WTC11 (cell line): ENCODE measurements around the gene NRXN2. TPM values are rescaled to one million over a fixed set of nuclear protein-coding genes. Genes with fewer than 3 reads are reported as not detected.

ENCODE experiments used
- ATAC-seq: fragments of 200-7000 bp; cut with Tn5 transposase; 2 replicates; pipeline ENCODE4 v1.10.0; 2021; ENCODE audit warnings: mild to moderate bottlenecking, moderate library complexity
- CTCF ChIA-PET: fragments of 300-600 bp; sonication (Branson Sonifier 250); formaldehyde crosslinking; loops from one replicate; lab custom pipeline; 2021; ENCODE audit warnings: antibody characterized with exemption; lab: Charles Lee
- POLR2A ChIA-PET: fragments of 350-600 bp; sonication (Branson Sonifier 250); formaldehyde crosslinking; loops from one replicate; lab custom pipeline; 2021; ENCODE audit warnings: antibody characterized with exemption; lab: Charles Lee
- DNase-seq: peaks from one replicate; pipeline ENCODE4 v3.0.0; 2021; ENCODE audit warnings: low spot score
- H3K27ac Mint-ChIP-seq: 2 replicates; pipeline ENCODE4 v1.8.0; 2021; ENCODE audit warnings: mixed read lengths
- H3K27me3 Mint-ChIP-seq: 2 replicates; pipeline ENCODE4 v1.8.0; 2021; ENCODE audit warnings: low read depth, mild to moderate bottlenecking, moderate library complexity, mixed read lengths
- H3K36me3 Mint-ChIP-seq: 2 replicates; pipeline ENCODE4 v1.8.0; 2021; ENCODE audit warnings: mixed read lengths
- H3K4me1 Mint-ChIP-seq: 2 replicates; pipeline ENCODE4 v1.8.0; 2022; ENCODE audit warnings: mixed read lengths
- H3K4me3 Mint-ChIP-seq: 2 replicates; pipeline ENCODE4 v1.8.0; 2021; ENCODE audit warnings: mild to moderate bottlenecking, moderate library complexity, mixed read lengths
- H3K9me3 Mint-ChIP-seq: 2 replicates; pipeline ENCODE4 v1.8.0; 2021; ENCODE audit warnings: mixed read lengths
- CREM ChIP-seq: sonication (generic); formaldehyde crosslinking; IDR thresholded peaks from 2 replicates; pipeline ENCODE4 v1.8.1; 2022; ENCODE audit warnings: mild to moderate bottlenecking, missing genetic modification reagents, moderate library complexity
- ESRRA ChIP-seq: sonication (generic); formaldehyde crosslinking; IDR thresholded peaks from 2 replicates; pipeline ENCODE4 v1.8.1; 2022; ENCODE audit warnings: mild to moderate bottlenecking, missing genetic modification reagents, borderline replicate concordance
- FOXJ3 ChIP-seq: sonication (generic); formaldehyde crosslinking; IDR thresholded peaks from 2 replicates; pipeline ENCODE4 v1.9.0; 2021; ENCODE audit warnings: missing genetic modification reagents, mild to moderate bottlenecking, borderline replicate concordance
- IRF2 ChIP-seq: sonication (generic); formaldehyde crosslinking; IDR thresholded peaks from 2 replicates; pipeline ENCODE4 v1.8.0; 2022; ENCODE audit warnings: low read depth, missing genetic modification reagents, borderline replicate concordance
- MXD4 ChIP-seq: fragments of 250-450 bp; sonication (Bioruptor Pico); IDR thresholded peaks from 2 replicates; pipeline ENCODE4 v1.8.0; 2021; ENCODE audit warnings: mild to moderate bottlenecking, moderate library complexity, borderline replicate concordance
- MYBL2 ChIP-seq: sonication (generic); formaldehyde crosslinking; IDR thresholded peaks from 2 replicates; pipeline ENCODE4 v1.8.1; 2023; ENCODE audit warnings: mild to moderate bottlenecking, moderate library complexity, missing genetic modification reagents
- NR2C2 ChIP-seq: sonication (generic); formaldehyde crosslinking; IDR thresholded peaks from 2 replicates; pipeline ENCODE4 v1.8.0; 2022; ENCODE audit warnings: mild to moderate bottlenecking, missing genetic modification reagents
- SOX15 ChIP-seq: fragments of 250-450 bp; sonication (Bioruptor Pico); IDR thresholded peaks from 2 replicates; pipeline ENCODE4 v1.9.0; 2021; ENCODE audit warnings: mild to moderate bottlenecking
- TEAD4 ChIP-seq: sonication (generic); formaldehyde crosslinking; IDR thresholded peaks from 2 replicates; pipeline ENCODE4 v1.8.0; 2022; ENCODE audit warnings: mild to moderate bottlenecking, missing genetic modification reagents
- ZBTB21 ChIP-seq: sonication (generic); formaldehyde crosslinking; IDR thresholded peaks from 2 replicates; pipeline ENCODE4 v1.8.1; 2023; ENCODE audit warnings: mild to moderate bottlenecking, missing genetic modification reagents, borderline replicate concordance
- ZNF317 ChIP-seq: sonication (generic); formaldehyde crosslinking; IDR thresholded peaks from 2 replicates; pipeline ENCODE4 v1.8.1; 2023; ENCODE audit warnings: low read depth, mild to moderate bottlenecking, moderate library complexity, missing genetic modification reagents, borderline replicate concordance
- total RNA-seq: library from RNA; stranded (reverse); gene quantifications from 3 replicates; pipeline ENCODE4 v1.2.3, GENCODE V29; 2021
- TF ChIP-seq, protein P1 (sequence below): fragments of 250-450 bp; sonication (Bioruptor Pico); IDR thresholded peaks from 2 replicates; pipeline ENCODE4 v1.9.0; 2021; ENCODE audit warnings: moderate library complexity, mild to moderate bottlenecking, inconsistent platforms, borderline replicate concordance
- TF ChIP-seq, protein P2 (sequence below): sonication (generic); formaldehyde crosslinking; IDR thresholded peaks from 2 replicates; pipeline ENCODE4 v1.8.1; 2023; ENCODE audit warnings: mild to moderate bottlenecking, missing genetic modification reagents
- TF ChIP-seq, protein P3 (sequence below): fragments of 200-600 bp; IDR thresholded peaks from 2 replicates; pipeline ENCODE4 v1.8.0; 2022; ENCODE audit warnings: antibody characterized with exemption
- TF ChIP-seq, protein P4 (sequence below): sonication (generic); formaldehyde crosslinking; IDR thresholded peaks from 2 replicates; pipeline ENCODE4 v1.8.0; 2023; ENCODE audit warnings: mild to moderate bottlenecking, missing genetic modification reagents
- TF ChIP-seq, protein P5 (sequence below): sonication (generic); formaldehyde crosslinking; IDR thresholded peaks from 2 replicates; pipeline ENCODE4 v1.8.1; 2023; ENCODE audit warnings: mild to moderate bottlenecking, missing genetic modification reagents
- TF ChIP-seq, protein P6 (sequence below): sonication (generic); formaldehyde crosslinking; IDR thresholded peaks from 2 replicates; pipeline ENCODE4 v1.8.1; 2022; ENCODE audit warnings: mild to moderate bottlenecking, missing genetic modification reagents, moderate library complexity, borderline replicate concordance
- TF ChIP-seq, protein P7 (sequence below): sonication (generic); formaldehyde crosslinking; conservative IDR thresholded peaks from 2 replicates; pipeline ENCODE4 v1.8.1; 2023; ENCODE audit warnings: mild to moderate bottlenecking, low read depth, missing genetic modification reagents, moderate library complexity

Gene NRXN2
- total RNA-seq, 1 experiment from 2014 or later, result 8.6 TPM

DNA sequence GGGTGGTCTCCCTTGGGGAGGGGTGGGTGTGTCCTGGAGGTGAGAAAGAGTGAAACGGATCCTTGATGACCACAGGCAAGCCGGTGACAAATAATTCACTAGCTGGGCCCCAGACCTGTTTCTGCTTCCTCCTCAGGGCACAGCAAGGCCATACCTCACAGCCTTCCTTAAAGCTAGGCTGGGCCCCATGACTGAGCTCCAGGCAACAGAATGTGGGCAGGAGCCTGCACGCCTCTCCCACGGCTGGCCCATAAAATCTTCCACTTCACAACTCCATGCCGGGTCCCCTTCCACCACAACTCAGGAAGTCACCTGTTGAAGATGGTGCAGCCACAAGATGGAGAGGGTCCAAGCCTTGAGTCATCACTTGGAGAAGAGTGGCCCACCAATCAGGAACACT is 108.1 kb downstream of the NRXN2 start:
- Mint-ChIP-seq H3K27ac (no peak overlapping the region), H3K4me1 (peaks cover 1% of the 10 kb centered on the region), H3K27me3 (no peaks in the 10 kb centered on the region; the same call in 1 of the 2 replicates), H3K9me3 (no peaks in the 10 kb centered on the region), H3K4me3 (no peak overlapping the region), H3K36me3 (no peaks in the 10 kb centered on the region)
- ATAC-seq (no peak), DNase-seq (no peak)
- ChIA-PET CTCF (interaction anchor here (1.0 to 1.1 kb wide), 2 partner anchors 35 to 38 kb away, joined by 3 to 4 read pairs; no protein-coding TSS in a partner anchor), POLR2A (no interaction called here)
- no peak for TF ChIP-seq MYBL2 (CRISPR knock-in tag)
- TF ChIP-seq, protein P1, sequence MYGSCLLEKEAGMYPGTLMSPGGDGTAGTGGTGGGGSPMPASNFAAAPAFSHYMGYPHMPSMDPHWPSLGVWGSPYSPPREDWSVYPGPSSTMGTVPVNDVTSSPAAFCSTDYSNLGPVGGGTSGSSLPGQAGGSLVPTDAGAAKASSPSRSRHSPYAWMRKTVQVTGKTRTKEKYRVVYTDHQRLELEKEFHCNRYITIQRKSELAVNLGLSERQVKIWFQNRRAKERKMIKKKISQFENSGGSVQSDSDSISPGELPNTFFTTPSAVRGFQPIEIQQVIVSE (CRISPR knock-in tag), result no peak
- TF ChIP-seq, protein P2, sequence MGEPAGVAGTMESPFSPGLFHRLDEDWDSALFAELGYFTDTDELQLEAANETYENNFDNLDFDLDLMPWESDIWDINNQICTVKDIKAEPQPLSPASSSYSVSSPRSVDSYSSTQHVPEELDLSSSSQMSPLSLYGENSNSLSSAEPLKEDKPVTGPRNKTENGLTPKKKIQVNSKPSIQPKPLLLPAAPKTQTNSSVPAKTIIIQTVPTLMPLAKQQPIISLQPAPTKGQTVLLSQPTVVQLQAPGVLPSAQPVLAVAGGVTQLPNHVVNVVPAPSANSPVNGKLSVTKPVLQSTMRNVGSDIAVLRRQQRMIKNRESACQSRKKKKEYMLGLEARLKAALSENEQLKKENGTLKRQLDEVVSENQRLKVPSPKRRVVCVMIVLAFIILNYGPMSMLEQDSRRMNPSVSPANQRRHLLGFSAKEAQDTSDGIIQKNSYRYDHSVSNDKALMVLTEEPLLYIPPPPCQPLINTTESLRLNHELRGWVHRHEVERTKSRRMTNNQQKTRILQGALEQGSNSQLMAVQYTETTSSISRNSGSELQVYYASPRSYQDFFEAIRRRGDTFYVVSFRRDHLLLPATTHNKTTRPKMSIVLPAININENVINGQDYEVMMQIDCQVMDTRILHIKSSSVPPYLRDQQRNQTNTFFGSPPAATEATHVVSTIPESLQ (CRISPR knock-in tag), result no peak
- TF ChIP-seq MXD4 (CRISPR knock-in tag), result no peak
- TF ChIP-seq, protein P3, sequence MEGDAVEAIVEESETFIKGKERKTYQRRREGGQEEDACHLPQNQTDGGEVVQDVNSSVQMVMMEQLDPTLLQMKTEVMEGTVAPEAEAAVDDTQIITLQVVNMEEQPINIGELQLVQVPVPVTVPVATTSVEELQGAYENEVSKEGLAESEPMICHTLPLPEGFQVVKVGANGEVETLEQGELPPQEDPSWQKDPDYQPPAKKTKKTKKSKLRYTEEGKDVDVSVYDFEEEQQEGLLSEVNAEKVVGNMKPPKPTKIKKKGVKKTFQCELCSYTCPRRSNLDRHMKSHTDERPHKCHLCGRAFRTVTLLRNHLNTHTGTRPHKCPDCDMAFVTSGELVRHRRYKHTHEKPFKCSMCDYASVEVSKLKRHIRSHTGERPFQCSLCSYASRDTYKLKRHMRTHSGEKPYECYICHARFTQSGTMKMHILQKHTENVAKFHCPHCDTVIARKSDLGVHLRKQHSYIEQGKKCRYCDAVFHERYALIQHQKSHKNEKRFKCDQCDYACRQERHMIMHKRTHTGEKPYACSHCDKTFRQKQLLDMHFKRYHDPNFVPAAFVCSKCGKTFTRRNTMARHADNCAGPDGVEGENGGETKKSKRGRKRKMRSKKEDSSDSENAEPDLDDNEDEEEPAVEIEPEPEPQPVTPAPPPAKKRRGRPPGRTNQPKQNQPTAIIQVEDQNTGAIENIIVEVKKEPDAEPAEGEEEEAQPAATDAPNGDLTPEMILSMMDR, result no peak
- no peak for TF ChIP-seq TEAD4
- no peak for TF ChIP-seq ZBTB21 (CRISPR knock-in tag)
- TF ChIP-seq ZNF317 (CRISPR knock-in tag), result no peak
- TF ChIP-seq, protein P4, sequence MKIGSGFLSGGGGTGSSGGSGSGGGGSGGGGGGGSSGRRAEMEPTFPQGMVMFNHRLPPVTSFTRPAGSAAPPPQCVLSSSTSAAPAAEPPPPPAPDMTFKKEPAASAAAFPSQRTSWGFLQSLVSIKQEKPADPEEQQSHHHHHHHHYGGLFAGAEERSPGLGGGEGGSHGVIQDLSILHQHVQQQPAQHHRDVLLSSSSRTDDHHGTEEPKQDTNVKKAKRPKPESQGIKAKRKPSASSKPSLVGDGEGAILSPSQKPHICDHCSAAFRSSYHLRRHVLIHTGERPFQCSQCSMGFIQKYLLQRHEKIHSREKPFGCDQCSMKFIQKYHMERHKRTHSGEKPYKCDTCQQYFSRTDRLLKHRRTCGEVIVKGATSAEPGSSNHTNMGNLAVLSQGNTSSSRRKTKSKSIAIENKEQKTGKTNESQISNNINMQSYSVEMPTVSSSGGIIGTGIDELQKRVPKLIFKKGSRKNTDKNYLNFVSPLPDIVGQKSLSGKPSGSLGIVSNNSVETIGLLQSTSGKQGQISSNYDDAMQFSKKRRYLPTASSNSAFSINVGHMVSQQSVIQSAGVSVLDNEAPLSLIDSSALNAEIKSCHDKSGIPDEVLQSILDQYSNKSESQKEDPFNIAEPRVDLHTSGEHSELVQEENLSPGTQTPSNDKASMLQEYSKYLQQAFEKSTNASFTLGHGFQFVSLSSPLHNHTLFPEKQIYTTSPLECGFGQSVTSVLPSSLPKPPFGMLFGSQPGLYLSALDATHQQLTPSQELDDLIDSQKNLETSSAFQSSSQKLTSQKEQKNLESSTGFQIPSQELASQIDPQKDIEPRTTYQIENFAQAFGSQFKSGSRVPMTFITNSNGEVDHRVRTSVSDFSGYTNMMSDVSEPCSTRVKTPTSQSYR (CRISPR knock-in tag), result no peak
- TF ChIP-seq, protein P5, sequence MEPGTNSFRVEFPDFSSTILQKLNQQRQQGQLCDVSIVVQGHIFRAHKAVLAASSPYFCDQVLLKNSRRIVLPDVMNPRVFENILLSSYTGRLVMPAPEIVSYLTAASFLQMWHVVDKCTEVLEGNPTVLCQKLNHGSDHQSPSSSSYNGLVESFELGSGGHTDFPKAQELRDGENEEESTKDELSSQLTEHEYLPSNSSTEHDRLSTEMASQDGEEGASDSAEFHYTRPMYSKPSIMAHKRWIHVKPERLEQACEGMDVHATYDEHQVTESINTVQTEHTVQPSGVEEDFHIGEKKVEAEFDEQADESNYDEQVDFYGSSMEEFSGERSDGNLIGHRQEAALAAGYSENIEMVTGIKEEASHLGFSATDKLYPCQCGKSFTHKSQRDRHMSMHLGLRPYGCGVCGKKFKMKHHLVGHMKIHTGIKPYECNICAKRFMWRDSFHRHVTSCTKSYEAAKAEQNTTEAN (CRISPR knock-in tag), result no peak
- TF ChIP-seq FOXJ3, result no peak
- TF ChIP-seq NR2C2 (CRISPR knock-in tag), result no peak
- TF ChIP-seq, protein P6, sequence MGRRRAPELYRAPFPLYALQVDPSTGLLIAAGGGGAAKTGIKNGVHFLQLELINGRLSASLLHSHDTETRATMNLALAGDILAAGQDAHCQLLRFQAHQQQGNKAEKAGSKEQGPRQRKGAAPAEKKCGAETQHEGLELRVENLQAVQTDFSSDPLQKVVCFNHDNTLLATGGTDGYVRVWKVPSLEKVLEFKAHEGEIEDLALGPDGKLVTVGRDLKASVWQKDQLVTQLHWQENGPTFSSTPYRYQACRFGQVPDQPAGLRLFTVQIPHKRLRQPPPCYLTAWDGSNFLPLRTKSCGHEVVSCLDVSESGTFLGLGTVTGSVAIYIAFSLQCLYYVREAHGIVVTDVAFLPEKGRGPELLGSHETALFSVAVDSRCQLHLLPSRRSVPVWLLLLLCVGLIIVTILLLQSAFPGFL, result no peak
- TF ChIP-seq ESRRA (CRISPR knock-in tag), result no peak
- TF ChIP-seq, protein P7, sequence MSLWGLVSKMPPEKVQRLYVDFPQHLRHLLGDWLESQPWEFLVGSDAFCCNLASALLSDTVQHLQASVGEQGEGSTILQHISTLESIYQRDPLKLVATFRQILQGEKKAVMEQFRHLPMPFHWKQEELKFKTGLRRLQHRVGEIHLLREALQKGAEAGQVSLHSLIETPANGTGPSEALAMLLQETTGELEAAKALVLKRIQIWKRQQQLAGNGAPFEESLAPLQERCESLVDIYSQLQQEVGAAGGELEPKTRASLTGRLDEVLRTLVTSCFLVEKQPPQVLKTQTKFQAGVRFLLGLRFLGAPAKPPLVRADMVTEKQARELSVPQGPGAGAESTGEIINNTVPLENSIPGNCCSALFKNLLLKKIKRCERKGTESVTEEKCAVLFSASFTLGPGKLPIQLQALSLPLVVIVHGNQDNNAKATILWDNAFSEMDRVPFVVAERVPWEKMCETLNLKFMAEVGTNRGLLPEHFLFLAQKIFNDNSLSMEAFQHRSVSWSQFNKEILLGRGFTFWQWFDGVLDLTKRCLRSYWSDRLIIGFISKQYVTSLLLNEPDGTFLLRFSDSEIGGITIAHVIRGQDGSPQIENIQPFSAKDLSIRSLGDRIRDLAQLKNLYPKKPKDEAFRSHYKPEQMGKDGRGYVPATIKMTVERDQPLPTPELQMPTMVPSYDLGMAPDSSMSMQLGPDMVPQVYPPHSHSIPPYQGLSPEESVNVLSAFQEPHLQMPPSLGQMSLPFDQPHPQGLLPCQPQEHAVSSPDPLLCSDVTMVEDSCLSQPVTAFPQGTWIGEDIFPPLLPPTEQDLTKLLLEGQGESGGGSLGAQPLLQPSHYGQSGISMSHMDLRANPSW (CRISPR knock-in tag), result no peak
- TF ChIP-seq SOX15 (CRISPR knock-in tag), result no peak
- no peak for TF ChIP-seq IRF2 (CRISPR knock-in tag)
- TF ChIP-seq CREM (CRISPR knock-in tag), result no peak
